Body of pancreas (tissue), 4 donors: ENCODE results near the gene ATRNL1. TPM values are rescaled to one million over a fixed set of nuclear protein-coding genes. Genes with fewer than 3 reads are reported as not detected.
A peak's percentile ranks its signal among the peaks of the same experiment; 100 is the strongest.
"Not testable (repeated sequence)": the region's sequence is repeated elsewhere in the genome, so short reads cannot be mapped to it uniquely, and the experiment has no call there.

Experiments
- ATAC-seq: fragments of 150-250 bp; one replicate; pipeline ENCODE4 v1.9.1; 2016
- DNase-seq, 4 donors: peaks; one replicate each; pipeline ENCODE4 v3.0.0-alpha.2; 2019
- H3K27ac ChIP-seq, 4 donors: fragments of 200-600 bp; sonication (generic); 1 replicate in 3 of 4; 2 replicates in 1 of 4; pipeline versions ENCODE4 v1.5.1 to v1.6.1; 2016 to 2019; ENCODE audit warnings: mild to moderate bottlenecking in 1 of 4, mixed read lengths in 1 of 4, moderate library complexity in 1 of 4
- H3K27me3 ChIP-seq, 2 donors: fragments of 200-600 bp; sonication (generic); one replicate each; pipeline ENCODE4 v1.6.0; 2016; ENCODE audit warnings: mild to moderate bottlenecking in 1 of 2
- H3K36me3 ChIP-seq, 2 donors: fragments of 200-600 bp; sonication (generic); replicated peaks in 1 of 2; 2 replicates each; pipeline ENCODE4 v1.5.1; 2016; ENCODE audit warnings: low read depth in 2 of 2; ENCODE audit not compliant: insufficient read depth in 1 of 2
- H3K4me1 ChIP-seq: fragments of 200-600 bp; sonication (generic); one replicate; pipeline ENCODE4 v1.6.0; 2016
- H3K4me3 ChIP-seq, 2 donors: fragments of 200-600 bp; sonication (generic); 1 replicate in 1 of 2; 2 replicates in 1 of 2; pipeline ENCODE4 v1.5.1; 2016 to 2019
- H3K9me3 ChIP-seq, 3 donors: fragments of 200-600 bp; sonication (generic); 1 replicate in 2 of 3; 2 replicates in 1 of 3; pipeline ENCODE4 v1.5.1; 2016
- CTCF ChIP-seq, 7 experiments: fragments of 450-650 bp in 4 of 7; fragments of 200-600 bp in 3 of 7; sonication (generic) in 3 of 7; IDR thresholded peaks; one replicate each; pipeline ENCODE4 v1.5.1; 2016 to 2019; ENCODE audit warnings: antibody characterized with exemption in 7 of 7
- POLR2A ChIP-seq, 3 donors: fragments of 450-650 bp; IDR thresholded peaks; one replicate each; pipeline ENCODE4 v1.6.1; 2016; ENCODE audit warnings: antibody characterized with exemption in 3 of 3, mild to moderate bottlenecking in 2 of 3
- WGBS, 2 donors: methylation state at CpG; one replicate each; pipeline ENCODE4 v1.1.5; 2017; 5-methylcytosine and 5-hydroxymethylcytosine counted together
- intact Hi-C: fragments of 100-400 bp; cut with DNase I; formaldehyde crosslinking; loops from one replicate; pipeline ENCODE4 v1.15.1; 2023
- total RNA-seq, 2 donors: library from RNA; depleted of rRNA; stranded (reverse); fragments of >200 nt; gene quantifications; one replicate each; pipeline ENCODE4 v1.1.0, GENCODE V29; 2016

Gene ATRNL1
- total RNA-seq, 2 donors from 2014 or later, result 3.0 to 6.5 TPM

- Histone ChIP-seq H3K27me3 (no peaks in the 10 kb centered on the region), H3K27ac (no peak overlapping the region), H3K4me3 (no peak overlapping the region), H3K4me1 (no peaks in the 10 kb centered on the region), H3K36me3 (no peaks in the 10 kb centered on the region), H3K9me3 (no peaks in the 10 kb centered on the region)
- ATAC-seq (peak; percentile 50), DNase-seq (peak; percentile 42 to 59 (median 50))
- intact Hi-C loops, result loop anchor here (10.0 kb wide), 2 partner anchors 930 to 1030 kb away; no protein-coding TSS in a partner anchor
- WGBS, 2 donors, result 4 to 7% methylated on average over 2 of the region's 2 CpGs
- TF ChIP-seq POLR2A (IDR thresholded peaks at IDR 0.05), result no peak
- TF ChIP-seq CTCF (IDR thresholded peaks at IDR 0.05), result peak; percentile 44 to 84 (median 74)
Measured at GRCh38 chr10:115355162-115355760, 262.1 kb downstream of the ATRNL1 start.

GRCh38 chr10:115367920-115368319, 274.8 kb downstream of the ATRNL1 start:
- H3K36me3 ChIP-seq, H3K4me1 ChIP-seq, DNase-seq, H3K27ac ChIP-seq, ATAC-seq, intact Hi-C loops, H3K4me3 ChIP-seq, H3K27me3 ChIP-seq, H3K9me3 ChIP-seq: not testable (repeated sequence)
- 95 to 97% methylated on average over 18 of the region's 18 CpGs for WGBS, 2 donors

- Histone ChIP-seq H3K27ac (no peak overlapping the region), H3K4me3 (no peak overlapping the region), H3K9me3 (no peaks in the 10 kb centered on the region), H3K27me3 (no peaks in the 10 kb centered on the region), H3K4me1 (no peaks in the 10 kb centered on the region), H3K36me3 (no peaks in the 10 kb centered on the region)
- WGBS, 2 donors, result 89 to 98% methylated on average over 1 of the region's 1 CpG
- no peak for DNase-seq
- intact Hi-C loops, result no loop called here
- TF ChIP-seq POLR2A (IDR thresholded peaks at IDR 0.05) (no peak), CTCF (IDR thresholded peaks at IDR 0.05) (no peak)
- ATAC-seq, result no peak
Measured at GRCh38 chr10:115379064-115379463, 285.9 kb downstream of the ATRNL1 start.

GRCh38 chr10:115384665-115385064, 291.5 kb downstream of the ATRNL1 start:
- ATAC-seq (no peak), DNase-seq (no peak)
- TF ChIP-seq POLR2A (IDR thresholded peaks at IDR 0.05) (no peak), CTCF (IDR thresholded peaks at IDR 0.05) (no peak)
- H3K27ac ChIP-seq, result no peak overlapping the region
- H3K4me3 ChIP-seq, result no peak overlapping the region
- H3K36me3 ChIP-seq, result no peaks in the 10 kb centered on the region
- intact Hi-C loops, result no loop called here
- H3K4me1 ChIP-seq, result no peaks in the 10 kb centered on the region
- no peaks in the 10 kb centered on the region for H3K27me3 ChIP-seq
- no peaks in the 10 kb centered on the region for H3K9me3 ChIP-seq
- 72 to 78% methylated on average over 1 of the region's 1 CpG for WGBS, 2 donors

GRCh38 chr10:115390607-115391006, 297.4 kb downstream of the ATRNL1 start:
- Histone ChIP-seq H3K36me3 (no peaks in the 10 kb centered on the region), H3K4me1 (no peaks in the 10 kb centered on the region), H3K9me3 (no peaks in the 10 kb centered on the region), H3K27ac (no peak overlapping the region), H3K27me3 (no peaks in the 10 kb centered on the region), H3K4me3 (no peak overlapping the region)
- no peak for TF ChIP-seq POLR2A (IDR thresholded peaks at IDR 0.05)
- no peak for TF ChIP-seq CTCF (IDR thresholded peaks at IDR 0.05)
- DNase-seq (no peak), ATAC-seq (no peak)
- intact Hi-C loops, result no loop called here
- WGBS, 2 donors, result 89 to 90% methylated on average over 1 of the region's 1 CpG
